ENCODE data around the gene HOXD8.

DNA sequence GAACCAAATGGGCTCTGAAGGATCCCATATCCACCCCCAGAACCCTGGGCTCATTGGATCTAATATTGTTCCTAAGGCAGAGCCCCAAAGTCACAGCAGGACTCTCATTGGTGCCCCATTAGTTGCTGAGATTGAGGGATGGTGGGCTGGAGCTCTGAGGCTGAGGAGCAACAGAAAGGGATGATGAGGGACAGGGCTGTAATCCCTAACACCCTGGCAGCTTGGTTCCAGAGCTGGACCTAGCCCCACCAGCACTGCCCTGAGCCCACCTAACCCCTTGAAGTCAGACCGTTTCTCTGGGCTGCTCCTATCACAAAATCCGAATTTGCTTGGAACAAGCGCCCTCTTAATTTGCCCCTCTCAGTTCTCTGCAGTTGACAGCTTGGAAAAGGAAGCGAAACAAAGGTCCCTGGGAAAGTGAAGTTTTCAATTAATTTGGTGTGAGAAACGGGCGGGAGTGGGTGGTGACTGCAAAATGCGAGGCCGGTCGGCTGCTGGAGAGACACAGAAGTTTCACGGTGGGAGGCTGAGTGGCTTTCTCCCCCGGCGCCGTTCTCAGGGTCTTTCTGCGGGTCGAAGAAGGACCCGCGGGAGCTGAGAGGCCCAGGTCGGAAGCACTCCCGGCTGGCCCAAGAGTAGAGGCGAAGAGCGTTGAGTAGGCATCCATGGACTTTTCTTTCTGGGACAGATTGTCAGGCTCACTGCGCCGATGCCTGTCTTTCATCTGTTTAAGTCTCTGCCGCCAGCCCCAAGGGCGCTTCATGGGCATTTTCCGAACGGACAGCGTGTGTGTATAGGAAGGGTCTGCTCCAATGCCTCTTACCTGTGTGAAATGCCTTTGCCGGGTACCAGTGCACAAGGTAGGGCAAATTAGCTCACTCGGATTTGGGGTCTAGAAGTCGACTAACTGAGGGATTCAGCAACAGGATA, 37.9 kb upstream of the HOXD8 start:
- TF ChIP-seq, protein P1, sequence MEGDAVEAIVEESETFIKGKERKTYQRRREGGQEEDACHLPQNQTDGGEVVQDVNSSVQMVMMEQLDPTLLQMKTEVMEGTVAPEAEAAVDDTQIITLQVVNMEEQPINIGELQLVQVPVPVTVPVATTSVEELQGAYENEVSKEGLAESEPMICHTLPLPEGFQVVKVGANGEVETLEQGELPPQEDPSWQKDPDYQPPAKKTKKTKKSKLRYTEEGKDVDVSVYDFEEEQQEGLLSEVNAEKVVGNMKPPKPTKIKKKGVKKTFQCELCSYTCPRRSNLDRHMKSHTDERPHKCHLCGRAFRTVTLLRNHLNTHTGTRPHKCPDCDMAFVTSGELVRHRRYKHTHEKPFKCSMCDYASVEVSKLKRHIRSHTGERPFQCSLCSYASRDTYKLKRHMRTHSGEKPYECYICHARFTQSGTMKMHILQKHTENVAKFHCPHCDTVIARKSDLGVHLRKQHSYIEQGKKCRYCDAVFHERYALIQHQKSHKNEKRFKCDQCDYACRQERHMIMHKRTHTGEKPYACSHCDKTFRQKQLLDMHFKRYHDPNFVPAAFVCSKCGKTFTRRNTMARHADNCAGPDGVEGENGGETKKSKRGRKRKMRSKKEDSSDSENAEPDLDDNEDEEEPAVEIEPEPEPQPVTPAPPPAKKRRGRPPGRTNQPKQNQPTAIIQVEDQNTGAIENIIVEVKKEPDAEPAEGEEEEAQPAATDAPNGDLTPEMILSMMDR (IDR thresholded peaks at IDR 0.05): no peak
- TF ChIP-seq POLR2A (IDR thresholded peaks at IDR 0.05): no peak
